NCI-H187 treated with DMSO at 0.1 percent for 48 hours (cell line): ENCODE data around the gene SH2D6.

ENCODE experiments used
- DNase-seq: peaks from one replicate; lab custom pipeline; 2025; lab: John Stamatoyannopoulos, UW

Gene SH2D6

GRCh38 chr2:85439986-85440385 lies 21.5 kb downstream of the SH2D6 start:
- no peak for DNase-seq

- DNase-seq, result no peak
These were observed 22.2 kb downstream of the SH2D6 start for GRCh38 chr2:85440729-85441128.

GRCh38 chr2:85441864-85442263 lies 23.4 kb downstream of the SH2D6 start:
- DNase-seq, result no peak

- DNase-seq, result no peak
These were observed 26.2 kb downstream of the SH2D6 start for GRCh38 chr2:85444629-85445172.

- DNase-seq, result no peak
These were observed 27.1 kb downstream of the SH2D6 start for GRCh38 chr2:85445316-85446295.

- DNase-seq, result no peak
These were observed 28.0 kb downstream of the SH2D6 start for GRCh38 chr2:85446296-85447221.

DNA sequence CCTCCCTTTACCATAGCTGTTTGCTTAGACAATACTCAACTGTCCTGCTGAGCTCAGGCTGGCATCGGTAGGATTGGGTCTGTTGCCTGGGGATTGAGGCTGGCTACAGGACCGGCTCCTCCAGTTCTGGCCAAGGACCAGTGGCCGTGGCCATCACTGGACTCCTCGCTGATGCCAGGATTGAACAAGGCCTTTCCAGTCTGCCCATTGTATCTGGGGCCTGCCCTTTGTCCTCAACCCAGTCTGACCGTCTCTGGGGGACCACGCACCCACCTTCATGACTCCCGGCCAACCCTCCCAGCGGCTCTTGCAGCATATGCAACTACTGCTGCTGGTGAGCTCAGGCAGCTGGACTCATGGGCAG lies 28.7 kb downstream of the SH2D6 start:
- DNase-seq, result no peak

GRCh38 chr2:85448461-85449213 lies 30.1 kb downstream of the SH2D6 start:
- no peak for DNase-seq

DNA sequence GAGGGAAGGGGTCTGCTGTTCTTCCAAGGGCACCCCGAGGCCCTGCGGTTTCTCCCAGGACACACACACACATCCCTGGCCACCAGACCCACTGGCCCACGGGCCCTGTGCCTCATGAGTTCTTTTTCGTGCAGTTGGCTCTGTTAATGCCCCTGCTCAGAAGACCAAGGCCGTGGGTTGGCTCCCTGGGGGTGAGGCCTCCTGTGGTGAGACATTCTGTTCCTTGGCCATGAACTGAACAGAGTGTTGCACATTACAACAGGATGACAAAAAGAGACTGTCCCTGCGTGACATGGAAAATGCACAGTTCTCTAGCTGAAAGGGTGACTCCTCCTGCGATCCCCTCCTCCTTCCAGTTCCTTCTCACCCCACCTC lies 30.7 kb downstream of the SH2D6 start:
- DNase-seq, result no peak

GRCh38 chr2:85452237-85452636 lies 33.7 kb downstream of the SH2D6 start:
- no peak for DNase-seq

- DNase-seq, result no peak
These were observed 35.1 kb downstream of the SH2D6 start for GRCh38 chr2:85453571-85453970.

DNA sequence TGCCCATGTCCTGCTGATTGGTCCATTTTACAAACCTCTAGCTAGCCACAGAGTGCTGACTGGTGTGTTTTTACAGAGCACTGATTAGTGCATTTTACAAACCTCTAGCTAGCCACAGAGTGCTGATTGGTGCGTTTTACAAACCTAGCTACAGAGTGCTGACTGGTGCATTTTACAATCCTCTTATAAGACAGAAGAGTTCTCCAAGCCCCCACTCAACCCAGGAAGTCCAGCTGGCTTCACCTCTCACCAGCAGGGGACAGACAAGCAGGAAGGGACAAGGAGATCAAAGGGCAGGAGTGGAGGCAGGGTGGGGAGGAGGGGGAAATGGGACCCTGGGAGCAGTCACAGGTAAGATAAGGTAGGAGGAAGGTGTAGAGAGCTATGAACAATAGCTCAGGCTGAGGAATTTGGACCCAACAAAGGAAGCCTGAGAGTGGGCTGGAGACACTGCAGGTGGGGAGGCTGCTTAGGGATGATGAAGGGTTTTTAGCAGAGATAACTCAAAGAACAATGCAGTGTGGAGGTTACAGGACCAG lies 37.1 kb downstream of the SH2D6 start:
- no peak for DNase-seq

DNA sequence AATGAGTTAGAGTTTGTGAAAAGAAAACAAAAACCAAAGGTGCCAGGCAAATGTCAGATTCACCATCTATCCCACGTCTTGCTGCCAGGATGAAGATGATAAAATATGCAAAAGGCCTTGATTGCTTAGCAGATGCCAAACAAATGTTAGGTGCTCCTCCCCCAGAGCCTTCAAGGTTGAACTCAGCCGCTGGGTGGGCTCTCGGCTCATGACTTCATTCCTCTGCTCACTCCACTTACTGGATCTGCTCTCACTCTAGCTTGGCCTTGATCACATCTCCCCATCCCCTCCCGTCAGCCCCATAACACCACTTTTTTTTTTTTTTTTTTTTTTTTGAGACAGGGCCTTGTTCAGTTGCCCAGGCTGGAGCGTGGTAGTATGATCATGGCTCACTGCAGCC lies 38.5 kb downstream of the SH2D6 start:
- DNase-seq, result no peak

- DNase-seq, result no peak
These were observed 39.4 kb downstream of the SH2D6 start for GRCh38 chr2:85457877-85458316.

DNA sequence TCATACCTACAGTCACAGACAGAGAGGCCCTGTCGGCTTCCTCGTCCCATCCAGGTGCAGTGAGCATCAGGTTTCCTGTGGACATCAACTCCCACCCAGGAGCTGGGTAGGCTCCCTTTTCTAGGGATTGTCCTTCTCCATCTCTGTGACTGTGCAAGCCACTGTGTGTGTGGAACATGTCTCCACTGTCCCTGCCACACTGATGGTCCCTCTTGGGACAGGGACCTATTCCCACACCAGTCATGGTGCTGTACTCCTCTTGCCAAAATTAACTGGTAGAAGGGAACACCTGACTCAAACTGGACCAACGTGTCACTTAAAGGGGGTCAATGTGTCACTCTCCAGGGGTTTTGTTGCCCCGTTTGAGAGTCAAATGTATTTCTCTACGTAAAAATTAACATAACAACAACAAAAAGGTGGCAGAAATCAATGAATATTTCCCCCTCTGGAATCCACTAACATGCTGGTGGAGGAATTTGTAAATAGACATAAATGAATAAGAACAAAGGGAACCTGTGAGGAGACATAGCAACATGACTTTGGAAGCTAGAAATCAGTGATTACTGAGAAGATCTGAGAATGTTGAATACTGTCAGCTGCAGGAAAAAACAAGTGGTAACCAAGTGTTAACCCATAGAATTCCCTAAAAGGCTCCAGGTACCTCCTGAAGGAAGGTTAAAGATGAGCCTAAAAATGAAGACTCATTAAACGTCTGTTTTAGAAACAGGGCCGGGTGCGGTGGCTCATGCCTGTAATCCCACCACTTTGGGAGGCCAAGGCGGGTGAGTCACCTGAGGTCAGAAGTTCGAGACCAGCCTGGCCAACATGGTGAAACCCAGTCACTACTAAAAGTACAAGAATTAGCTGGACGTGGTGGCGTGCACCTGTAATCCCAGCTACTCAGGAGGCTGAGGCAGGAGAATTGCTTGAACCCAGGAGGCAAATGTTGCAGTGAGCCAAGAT lies 40.4 kb downstream of the SH2D6 start:
- DNase-seq, result no peak

GRCh38 chr2:85459771-85460170 lies 41.3 kb downstream of the SH2D6 start:
- no peak for DNase-seq

GRCh38 chr2:85462322-85462721 lies 43.8 kb downstream of the SH2D6 start:
- DNase-seq, result no peak

DNA sequence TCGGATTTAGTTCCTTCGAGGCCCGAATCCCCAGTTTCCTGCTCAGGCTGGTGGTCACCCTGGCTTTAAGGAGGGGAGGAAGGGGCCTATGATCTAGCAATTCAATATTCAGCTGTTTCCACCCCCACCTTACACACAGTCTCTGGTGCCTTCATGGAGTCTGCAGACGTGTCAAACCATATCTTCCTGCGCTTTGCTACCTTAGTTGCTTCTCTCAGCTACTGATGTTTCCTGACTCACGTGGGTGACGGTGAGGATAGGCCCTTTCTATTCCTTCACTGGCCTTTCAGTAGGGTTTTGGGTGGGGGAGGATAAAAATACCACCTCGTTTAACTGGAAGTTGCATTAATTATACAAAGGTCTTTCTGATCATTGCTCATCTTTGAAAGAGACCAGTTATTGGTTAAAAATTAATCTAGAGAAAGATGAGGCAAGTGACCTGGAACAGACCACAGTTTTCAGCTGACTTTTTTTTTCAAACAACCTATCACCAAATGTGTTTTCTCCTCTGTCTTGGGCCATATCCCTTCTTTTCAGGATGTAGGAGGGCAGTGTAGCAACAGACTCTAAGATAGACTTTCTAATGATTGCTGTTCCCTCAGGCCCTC lies 49.7 kb downstream of the SH2D6 start:
- no peak for DNase-seq

DNA sequence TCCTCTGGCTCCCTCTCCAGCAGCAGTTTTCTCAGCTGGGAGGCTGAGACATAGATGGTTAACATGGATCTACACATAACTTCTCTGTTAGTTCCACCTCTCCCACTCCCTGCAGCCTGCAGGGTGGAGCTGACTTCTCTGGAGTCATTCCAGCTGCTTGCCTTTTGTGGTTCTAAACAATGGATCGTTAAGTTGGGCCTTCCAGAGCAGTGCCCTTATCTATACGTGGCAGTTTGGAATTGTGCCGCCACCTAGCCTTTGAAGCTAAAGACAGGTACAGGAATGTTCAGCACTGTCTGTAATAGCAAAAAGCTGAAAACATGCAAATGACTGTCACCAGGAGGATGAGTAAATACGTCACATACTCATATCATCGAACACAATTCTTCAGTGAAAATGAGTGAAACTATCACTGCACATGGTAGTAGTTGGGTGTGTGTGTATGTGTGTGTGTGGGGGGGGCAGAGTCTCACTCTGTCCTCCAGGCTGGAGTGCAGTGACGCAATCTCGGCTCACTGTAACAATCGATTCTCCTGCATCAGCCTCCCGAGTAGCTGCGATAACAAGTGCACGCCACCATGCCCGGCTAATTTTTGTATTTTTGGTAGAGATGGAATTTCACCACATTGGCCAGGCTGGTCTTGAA lies 50.3 kb downstream of the SH2D6 start:
- DNase-seq, result no peak
